HFF-Myc (cell line): ENCODE results near the gene PPP1R37.

ENCODE experiments used
- DNase-seq: peaks from one replicate; pipeline ENCODE4 v3.0.0-alpha.2; 2011; ENCODE audit warnings: low read depth; ENCODE audit errors: extremely low read depth
- H3K4me3 ChIP-seq: replicated peaks from 2 replicates; pipeline ENCODE4 v1.5.1; 2011; ENCODE audit warnings: low read depth, mild to moderate bottlenecking, control low read depth, low read length
- CTCF ChIP-seq: IDR thresholded peaks from 2 replicates; pipeline ENCODE4 v1.5.1; 2012; ENCODE audit warnings: mild to moderate bottlenecking, low read depth, low read length, control low read depth; ENCODE audit errors: missing control alignments

The PPP1R37 gene

GRCh38 chr19:45138303-45138751, 45.3 kb downstream of the PPP1R37 start:
- no peak for DNase-seq
- no peak overlapping the region for H3K4me3 ChIP-seq
- TF ChIP-seq CTCF, result no peak

GRCh38 chr19:45139286-45140143, 46.5 kb downstream of the PPP1R37 start:
- no peak for TF ChIP-seq CTCF
- H3K4me3 ChIP-seq, result no peak overlapping the region
- DNase-seq, result no peak

- no peak for DNase-seq
- H3K4me3 ChIP-seq, result no peak overlapping the region
- no peak for TF ChIP-seq CTCF
Measured at GRCh38 chr19:45140144-45140503, 47.1 kb downstream of the PPP1R37 start.

- DNase-seq, result no peak
Measured at GRCh38 chr19:45140533-45140932, 47.6 kb downstream of the PPP1R37 start.

GRCh38 chr19:45141203-45141900, 48.4 kb downstream of the PPP1R37 start:
- no peak for DNase-seq
- no peak overlapping the region for H3K4me3 ChIP-seq
- no peak for TF ChIP-seq CTCF

More at GRCh38 chr19:45140533-45140932, 47.6 kb downstream of the PPP1R37 start:
- H3K4me3 ChIP-seq, result no peak overlapping the region
- no peak for TF ChIP-seq CTCF

GRCh38 chr19:45142016-45142725, 49.2 kb downstream of the PPP1R37 start:
- no peak overlapping the region for H3K4me3 ChIP-seq
- TF ChIP-seq CTCF, result no peak
- DNase-seq, result no peak
